AG04450 (cell line): ENCODE results near the gene MEGF8. TPM values are rescaled to one million over a fixed set of nuclear protein-coding genes. Genes with fewer than 3 reads are reported as not detected.
A peak's percentile ranks its signal among the peaks of the same experiment; 100 is the strongest.

Source experiments
- CTCF ChIA-PET: fragments of 300-600, 350-600 bp; formaldehyde crosslinking; extraction: SDS; loops from one replicate; lab custom pipeline; 2022; ENCODE audit warnings: antibody characterized with exemption, inconsistent platforms; lab: Charles Lee
- POLR2A ChIA-PET: fragments of 350-600 bp; formaldehyde crosslinking; extraction: SDS; loops from one replicate; lab custom pipeline; 2021; ENCODE audit warnings: antibody characterized with exemption, inconsistent platforms; lab: Yijun Ruan, JAX
- DNase-seq: peaks from one replicate; pipeline ENCODE4 v3.0.0-alpha.2; 2011; ENCODE audit warnings: low read depth, low spot score
- H3K27ac ChIP-seq: one replicate; pipeline ENCODE4 v1.5.1; 2012; ENCODE audit warnings: low read depth, low read length, control low read depth
- H3K27me3 ChIP-seq: one replicate; pipeline ENCODE4 v1.6.0; 2012; ENCODE audit warnings: low read length; ENCODE audit not compliant: control insufficient read depth, insufficient read depth
- H3K4me3 ChIP-seq: 2 replicates; pipeline ENCODE4 v1.5.1; 2011; ENCODE audit warnings: mild to moderate bottlenecking, low read depth, low read length, control low read depth
- H3K9me3 ChIP-seq: 2 replicates; pipeline ENCODE4 v1.5.1; 2012; ENCODE audit warnings: low read length; ENCODE audit not compliant: control insufficient read depth, insufficient read depth
- CTCF ChIP-seq: IDR thresholded peaks from 2 replicates; pipeline ENCODE4 v1.5.1; 2011; ENCODE audit warnings: low read depth, low read length, control low read depth, inconsistent platforms
- polyA plus RNA-seq: library from polyadenylated mRNA; depleted of rRNA; stranded (reverse); fragments of >200 nt; gene quantifications from 2 replicates; pipeline ENCODE4 v1.2.3, GENCODE V29; 2011

The MEGF8 gene
- polyA plus RNA-seq, 1 experiment: 10.6 TPM

- no peak overlapping the region for H3K27ac ChIP-seq
- H3K27me3 ChIP-seq: no peaks in the 10 kb centered on the region
- H3K9me3 ChIP-seq: no peaks in the 10 kb centered on the region; the same call in 1 of the 2 replicates
- DNase-seq: no peak
- CTCF ChIA-PET: interaction anchor here (0.9 kb wide), 1 partner anchor 10 kb away, joined by 4 read pairs; no protein-coding TSS in a partner anchor
- no peak overlapping the region for H3K4me3 ChIP-seq
- TF ChIP-seq CTCF: no peak
- POLR2A ChIA-PET: no interaction called here
Observed at GRCh38 chr19:42288881-42289555, 36.4 kb upstream of the MEGF8 start.

- DNase-seq: no peak
- Histone ChIP-seq H3K9me3 (no peaks in the 10 kb centered on the region; the same call in 1 of the 2 replicates), H3K27ac (no peak overlapping the region), H3K4me3 (no peak overlapping the region), H3K27me3 (no peaks in the 10 kb centered on the region)
- no peak for TF ChIP-seq CTCF
- CTCF ChIA-PET: interaction anchor here (1.0 kb wide), 1 partner anchor 10 kb away, joined by 4 read pairs; no protein-coding TSS in a partner anchor
- POLR2A ChIA-PET: no interaction called here
Observed at GRCh38 chr19:42289556-42290041, 35.8 kb upstream of the MEGF8 start.

- no peak overlapping the region for H3K27ac ChIP-seq
- DNase-seq: no peak
- CTCF ChIA-PET: interaction anchor here (1.0 kb wide), 1 partner anchor 11 kb away, joined by 4 read pairs; no protein-coding TSS in a partner anchor
- no peaks in the 10 kb centered on the region for H3K27me3 ChIP-seq
- H3K9me3 ChIP-seq: no peaks in the 10 kb centered on the region; the same call in 1 of the 2 replicates
- POLR2A ChIA-PET: no interaction called here
- no peak overlapping the region for H3K4me3 ChIP-seq
- no peak for TF ChIP-seq CTCF
Observed at GRCh38 chr19:42290136-42290522, 35.3 kb upstream of the MEGF8 start.

- Histone ChIP-seq H3K27ac (no peak overlapping the region), H3K4me3 (no peak overlapping the region), H3K9me3 (no peaks in the 10 kb centered on the region; the same call in 1 of the 2 replicates), H3K27me3 (no peaks in the 10 kb centered on the region)
- no peak for DNase-seq
- POLR2A ChIA-PET: no interaction called here
- TF ChIP-seq CTCF: peak; percentile 60
- CTCF ChIA-PET: interaction anchor here (1.0 kb wide), 1 partner anchor 11 kb away, joined by 4 read pairs; no protein-coding TSS in a partner anchor
Observed at GRCh38 chr19:42290523-42291434, 34.7 kb upstream of the MEGF8 start.
